Neural cell (in vitro differentiated cells): ENCODE data around the gene OR6J1. TPM values are rescaled to one million over a fixed set of nuclear protein-coding genes. Genes with fewer than 3 reads are reported as not detected.

Experiments
- H2AFZ ChIP-seq: fragments of 200-600, 300-800 bp; sonication (generic), shearing (Covaris generic); 2 replicates; pipeline ENCODE4 v1.6.0; 2014; ENCODE audit warnings: low read depth, mild to moderate bottlenecking, antibody characterized with exemption, low read length, moderate library complexity
- H3F3A ChIP-seq: fragments of 200-600 bp; shearing (Covaris generic); 2 replicates; pipeline ENCODE4 v1.6.1; 2016; ENCODE audit warnings: mild to moderate bottlenecking, moderate library complexity, mixed read lengths, antibody characterized with exemption, low read length; ENCODE audit not compliant: insufficient read depth, poor library complexity, severe bottlenecking
- H3K27ac ChIP-seq: fragments of 200-600, 300-800 bp; sonication (generic), shearing (Covaris generic); 2 replicates; pipeline ENCODE4 v1.5.1; 2014; ENCODE audit warnings: mild to moderate bottlenecking, low read length, moderate library complexity
- H3K27me3 ChIP-seq: fragments of 300-800, 200-600 bp; sonication (generic), shearing (Covaris generic); 2 replicates; pipeline ENCODE4 v1.6.0; 2014; ENCODE audit warnings: mild to moderate bottlenecking, low read depth, low read length, moderate library complexity; ENCODE audit not compliant: insufficient read depth
- H3K36me3 ChIP-seq: fragments of 300-800, 200-600 bp; sonication (generic), shearing (Covaris generic); 2 replicates; pipeline ENCODE4 v1.5.1; 2014; ENCODE audit warnings: mild to moderate bottlenecking, antibody characterized with exemption, low read length, moderate library complexity; ENCODE audit not compliant: insufficient read depth
- H3K4me2 ChIP-seq: fragments of 300-800, 200-600 bp; sonication (generic), shearing (Covaris generic); 2 replicates; pipeline ENCODE4 v1.6.0; 2014; ENCODE audit warnings: mild to moderate bottlenecking, low read length
- H3K4me3 ChIP-seq: fragments of 300-800, 200-600 bp; sonication (generic), shearing (Covaris generic); 2 replicates; pipeline ENCODE4 v1.5.1; 2014; ENCODE audit warnings: mild to moderate bottlenecking, low read length, moderate library complexity
- H3K79me2 ChIP-seq: fragments of 200-600 bp; shearing (Covaris generic); replicated peaks from 2 replicates; pipeline ENCODE4 v1.6.0; 2014; ENCODE audit warnings: mild to moderate bottlenecking, low read length, moderate library complexity; ENCODE audit not compliant: insufficient read depth
- H3K9ac ChIP-seq: fragments of 300-800, 200-600 bp; sonication (generic), shearing (Covaris generic); 2 replicates; pipeline ENCODE4 v1.6.1; 2016; ENCODE audit warnings: mild to moderate bottlenecking, low read length, mixed read lengths
- H3K9me2 ChIP-seq: fragments of 200-600 bp; shearing (Covaris generic); 2 replicates; pipeline ENCODE4 v1.6.1; 2016; ENCODE audit warnings: mild to moderate bottlenecking, low read length, mixed read lengths; ENCODE audit not compliant: insufficient read depth
- H3K9me3 ChIP-seq: fragments of 200-600, 300-800 bp; sonication (generic), shearing (Covaris generic); 2 replicates; pipeline ENCODE4 v1.6.1; 2016; ENCODE audit warnings: mild to moderate bottlenecking, mixed run types, low read length, moderate library complexity, mixed read lengths
- H4K20me1 ChIP-seq: fragments of 200-600 bp; shearing (Covaris generic); 2 replicates; pipeline ENCODE4 v1.6.1; 2016; ENCODE audit warnings: mild to moderate bottlenecking, mixed run types; ENCODE audit not compliant: insufficient read depth
- EP300 ChIP-seq: fragments of 450-650 bp; conservative IDR thresholded peaks from 2 replicates; pipeline ENCODE4 v1.6.1; 2014; ENCODE audit warnings: antibody characterized with exemption, mild to moderate bottlenecking, moderate library complexity; ENCODE audit not compliant: poor library complexity, severe bottlenecking
- EZH2 ChIP-seq: fragments of 200-600, 300-800 bp; shearing (Covaris generic), sonication (generic); IDR thresholded peaks from 2 replicates; pipeline ENCODE4 v1.6.1; 2014; ENCODE audit warnings: antibody characterized with exemption, low read length, borderline replicate concordance, mild to moderate bottlenecking; ENCODE audit not compliant: insufficient read depth, poor library complexity, severe bottlenecking
- MXI1 ChIP-seq: fragments of 450-650 bp; conservative IDR thresholded peaks from 2 replicates; pipeline ENCODE4 v1.6.1; 2014; ENCODE audit warnings: antibody characterized with exemption, mild to moderate bottlenecking; ENCODE audit not compliant: poor library complexity, severe bottlenecking
- POLR2AphosphoS5 ChIP-seq: IDR thresholded peaks from 2 replicates; pipeline ENCODE4 v1.6.1; 2012
- RAD21 ChIP-seq: fragments of 450-650 bp; conservative IDR thresholded peaks from 2 replicates; pipeline ENCODE4 v1.6.1; 2014; ENCODE audit warnings: antibody characterized with exemption, mild to moderate bottlenecking, moderate library complexity
- REST ChIP-seq: IDR thresholded peaks from 2 replicates; pipeline ENCODE4 v1.6.1; 2012; ENCODE audit warnings: borderline replicate concordance
- SMC3 ChIP-seq: fragments of 450-650 bp; conservative IDR thresholded peaks from 2 replicates; pipeline ENCODE4 v1.6.1; 2014; ENCODE audit warnings: antibody characterized with exemption, mild to moderate bottlenecking, moderate library complexity; ENCODE audit not compliant: poor library complexity
- TAF1 ChIP-seq: IDR thresholded peaks from 2 replicates; pipeline ENCODE4 v1.6.1; 2012; ENCODE audit warnings: low read depth
- polyA plus RNA-seq: library from polyadenylated mRNA; depleted of rRNA; stranded (reverse); fragments of >200 nt; gene quantifications from 2 replicates; pipeline ENCODE4 v1.2.3, GENCODE V29; 2014
- TF ChIP-seq, protein P1 (sequence below): fragments of 450-650 bp; IDR thresholded peaks from 2 replicates; pipeline ENCODE4 v1.5.1; 2014; ENCODE audit warnings: antibody characterized with exemption, mild to moderate bottlenecking, moderate library complexity; ENCODE audit not compliant: poor library complexity, severe bottlenecking

Gene OR6J1
- polyA plus RNA-seq, 1 donor from 2014 or later: not detected

- Histone ChIP-seq H3K36me3 (no peaks in the 10 kb centered on the region), H3K9ac (no peak overlapping the region), H2AFZ (no peak overlapping the region), H3K27ac (no peak overlapping the region), H3K9me3 (no peaks in the 10 kb centered on the region), H3K4me2 (no peak overlapping the region), H3K79me2 (no peaks in the 10 kb centered on the region), H3K4me3 (no peak overlapping the region), H3F3A (no peaks in the 10 kb centered on the region), H3K27me3 (no peaks in the 10 kb centered on the region), H4K20me1 (no peaks in the 10 kb centered on the region), H3K9me2 (no peaks in the 10 kb centered on the region)
- no peak for TF ChIP-seq MXI1
- no peak for TF ChIP-seq POLR2AphosphoS5
Measured at GRCh38 chr14:22668863-22669262, 24.7 kb upstream of the OR6J1 start.

DNA sequence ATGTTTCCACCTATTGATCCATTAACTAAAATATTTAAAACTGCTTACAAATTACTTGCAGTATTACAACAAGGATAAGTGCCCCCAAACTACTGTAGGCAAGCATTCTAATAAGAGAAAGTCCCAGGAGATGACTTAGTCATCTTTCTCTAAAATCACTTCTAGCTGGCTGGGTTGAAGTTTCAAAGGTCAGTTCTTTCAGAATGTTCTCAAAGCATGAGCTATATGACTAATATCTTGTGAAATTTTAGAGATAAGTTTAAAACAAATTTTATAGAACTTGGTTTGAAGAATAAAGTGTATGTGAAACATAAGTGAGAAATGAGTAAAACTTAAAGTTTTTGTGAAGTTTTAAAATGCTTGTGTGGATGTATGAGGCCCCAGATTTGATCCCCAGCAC lies 24.3 kb upstream of the OR6J1 start:
- Histone ChIP-seq H4K20me1 (no peaks in the 10 kb centered on the region), H3K4me2 (no peak overlapping the region), H3K9ac (no peak overlapping the region), H3K79me2 (no peaks in the 10 kb centered on the region), H3K36me3 (no peaks in the 10 kb centered on the region), H3K4me3 (no peak overlapping the region), H3K9me2 (no peaks in the 10 kb centered on the region), H3K9me3 (no peaks in the 10 kb centered on the region), H3F3A (no peaks in the 10 kb centered on the region), H3K27me3 (no peaks in the 10 kb centered on the region), H3K27ac (no peak overlapping the region), H2AFZ (no peak overlapping the region)
- TF ChIP-seq SMC3: no peak
- no peak for TF ChIP-seq EZH2
- no peak for TF ChIP-seq MXI1
- TF ChIP-seq, protein P1, sequence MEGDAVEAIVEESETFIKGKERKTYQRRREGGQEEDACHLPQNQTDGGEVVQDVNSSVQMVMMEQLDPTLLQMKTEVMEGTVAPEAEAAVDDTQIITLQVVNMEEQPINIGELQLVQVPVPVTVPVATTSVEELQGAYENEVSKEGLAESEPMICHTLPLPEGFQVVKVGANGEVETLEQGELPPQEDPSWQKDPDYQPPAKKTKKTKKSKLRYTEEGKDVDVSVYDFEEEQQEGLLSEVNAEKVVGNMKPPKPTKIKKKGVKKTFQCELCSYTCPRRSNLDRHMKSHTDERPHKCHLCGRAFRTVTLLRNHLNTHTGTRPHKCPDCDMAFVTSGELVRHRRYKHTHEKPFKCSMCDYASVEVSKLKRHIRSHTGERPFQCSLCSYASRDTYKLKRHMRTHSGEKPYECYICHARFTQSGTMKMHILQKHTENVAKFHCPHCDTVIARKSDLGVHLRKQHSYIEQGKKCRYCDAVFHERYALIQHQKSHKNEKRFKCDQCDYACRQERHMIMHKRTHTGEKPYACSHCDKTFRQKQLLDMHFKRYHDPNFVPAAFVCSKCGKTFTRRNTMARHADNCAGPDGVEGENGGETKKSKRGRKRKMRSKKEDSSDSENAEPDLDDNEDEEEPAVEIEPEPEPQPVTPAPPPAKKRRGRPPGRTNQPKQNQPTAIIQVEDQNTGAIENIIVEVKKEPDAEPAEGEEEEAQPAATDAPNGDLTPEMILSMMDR: no peak
- TF ChIP-seq RAD21: no peak
- TF ChIP-seq EP300: no peak
- TF ChIP-seq TAF1: no peak
- no peak for TF ChIP-seq REST
- no peak for TF ChIP-seq POLR2AphosphoS5

- Histone ChIP-seq H3K79me2 (no peaks in the 10 kb centered on the region), H2AFZ (no peak overlapping the region), H3K36me3 (no peaks in the 10 kb centered on the region), H3K9ac (no peak overlapping the region), H3K27me3 (no peaks in the 10 kb centered on the region), H3K9me2 (no peaks in the 10 kb centered on the region), H3K9me3 (no peaks in the 10 kb centered on the region), H3K4me3 (no peak overlapping the region), H3F3A (no peaks in the 10 kb centered on the region), H4K20me1 (no peaks in the 10 kb centered on the region), H3K4me2 (no peak overlapping the region), H3K27ac (no peak overlapping the region)
- TF ChIP-seq EP300 (no peak), POLR2AphosphoS5 (no peak), MXI1 (no peak), SMC3 (no peak), REST (no peak)
- TF ChIP-seq, protein P1: no peak
Measured at GRCh38 chr14:22667881-22668280, 23.7 kb upstream of the OR6J1 start.
